Central memory CD8-positive, alpha-beta T cell (primary cell): Measurements from ENCODE around the gene PLXDC2.
"Not testable (repeated sequence)": the region's sequence is repeated elsewhere in the genome, so short reads cannot be mapped to it uniquely, and the experiment has no call there.

Source experiments
- ATAC-seq: fragments of 150-1000 bp; cut with Tn5 transposase; replicated peaks from 2 replicates; pipeline ENCODE4 v1.10.0; 2022; ENCODE audit warnings: mild to moderate bottlenecking, moderate FRiP score, moderate number of reproducible peaks; ENCODE audit not compliant: poor library complexity, severe bottlenecking; ENCODE audit errors: extremely low read depth
- DNase-seq, 2 donors: peaks; one replicate each; pipeline ENCODE4 v3.0.0; 2021; ENCODE audit warnings: low spot score in 2 of 2
- H3K27ac Mint-ChIP-seq: one replicate; pipeline ENCODE4 v1.8.0; 2022; ENCODE audit warnings: low read depth, mild to moderate bottlenecking, moderate library complexity, mixed read lengths
- H3K27me3 Mint-ChIP-seq: one replicate; pipeline ENCODE4 v1.8.0; 2022; ENCODE audit warnings: mixed read lengths
- H3K36me3 Mint-ChIP-seq: one replicate; pipeline ENCODE4 v1.8.0; 2022; ENCODE audit warnings: mild to moderate bottlenecking, moderate library complexity, mixed read lengths; ENCODE audit not compliant: insufficient read depth
- H3K4me1 Mint-ChIP-seq: one replicate; pipeline ENCODE4 v1.8.0; 2022; ENCODE audit warnings: mixed read lengths
- H3K4me3 Mint-ChIP-seq: one replicate; pipeline ENCODE4 v1.8.0; 2022; ENCODE audit warnings: mild to moderate bottlenecking, moderate library complexity, mixed read lengths
- H3K9me3 Mint-ChIP-seq: one replicate; pipeline ENCODE4 v1.8.0; 2022; ENCODE audit warnings: mixed read lengths

PLXDC2 gene

DNA sequence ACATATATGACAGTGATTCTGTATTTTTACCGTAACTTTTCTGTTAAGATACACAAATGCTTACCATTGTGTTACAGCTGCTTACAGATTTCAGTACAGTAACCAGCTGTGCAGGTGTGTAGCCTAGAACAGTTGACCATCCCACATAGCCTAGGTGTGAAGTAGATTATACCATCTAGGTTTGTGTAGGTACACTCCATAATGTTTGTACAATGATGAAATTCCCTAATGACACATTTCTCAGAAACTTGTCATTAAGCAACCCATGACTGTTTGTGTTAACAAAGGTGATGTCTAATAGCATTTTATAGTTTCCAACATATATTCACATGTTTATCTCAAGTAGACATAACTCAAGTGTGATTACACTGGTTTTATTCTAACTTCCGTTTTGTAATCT is 218.5 kb downstream of the PLXDC2 start:
- ATAC-seq: no peak
- Mint-ChIP-seq H3K27me3 (no peaks in the 10 kb centered on the region), H3K4me1 (no peaks in the 10 kb centered on the region), H3K27ac (no peak overlapping the region), H3K36me3 (no peaks in the 10 kb centered on the region), H3K4me3 (no peak overlapping the region), H3K9me3 (peaks cover 5% of the 10 kb centered on the region)
- no peak for DNase-seq

DNA sequence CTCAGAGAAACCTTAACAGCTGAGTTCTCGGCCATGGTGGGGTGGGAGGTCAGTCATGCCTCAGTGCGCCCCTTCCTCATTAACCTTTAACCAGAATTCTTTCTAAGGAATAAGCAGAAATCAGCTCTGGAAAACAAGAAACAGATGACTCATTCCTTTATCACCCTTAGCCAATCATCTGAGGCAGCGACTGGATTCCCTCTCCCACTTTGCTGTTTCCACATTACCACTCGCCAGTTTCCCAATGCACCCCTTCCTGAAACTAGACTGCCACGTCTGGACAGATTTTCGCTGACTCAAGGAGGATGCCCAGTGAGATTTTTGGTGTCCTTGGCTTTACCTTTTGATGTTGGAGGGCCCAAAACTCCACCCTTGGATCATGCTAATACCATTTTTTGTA is 223.8 kb downstream of the PLXDC2 start:
- no peaks in the 10 kb centered on the region for H3K36me3 Mint-ChIP-seq
- ATAC-seq: no peak
- H3K9me3 Mint-ChIP-seq: peaks cover 16% of the 10 kb centered on the region
- no peak overlapping the region for H3K27ac Mint-ChIP-seq
- no peak for DNase-seq
- no peaks in the 10 kb centered on the region for H3K27me3 Mint-ChIP-seq
- no peak overlapping the region for H3K4me3 Mint-ChIP-seq
- H3K4me1 Mint-ChIP-seq: no peaks in the 10 kb centered on the region

GRCh38 chr10:20041931-20042330 is 225.7 kb downstream of the PLXDC2 start:
- H3K27me3 Mint-ChIP-seq: no peaks in the 10 kb centered on the region
- ATAC-seq (no peak), DNase-seq (no peak)
- H3K36me3 Mint-ChIP-seq: no peaks in the 10 kb centered on the region
- peaks cover 18% of the 10 kb centered on the region for H3K9me3 Mint-ChIP-seq
- no peak overlapping the region for H3K27ac Mint-ChIP-seq
- no peak overlapping the region for H3K4me3 Mint-ChIP-seq
- H3K4me1 Mint-ChIP-seq: no peaks in the 10 kb centered on the region

DNA sequence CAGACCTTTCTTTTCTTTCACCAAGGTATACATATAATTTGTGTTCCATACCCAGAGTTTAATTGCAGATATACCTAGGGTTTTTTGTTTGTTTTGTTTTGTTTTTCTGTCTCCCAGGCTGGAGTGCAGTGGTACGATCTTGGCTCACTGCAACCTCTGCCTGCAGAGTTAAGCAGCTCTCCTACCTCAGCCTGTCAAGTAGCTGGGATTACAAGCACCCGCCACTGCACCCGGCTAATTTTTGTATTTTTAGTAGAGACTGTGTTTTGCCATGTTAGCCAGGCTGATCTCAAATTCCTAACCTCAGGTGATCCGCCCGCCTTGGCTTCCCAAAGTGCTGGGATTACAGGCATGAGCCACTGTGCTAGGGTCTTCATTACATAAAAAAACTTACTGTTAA is 228.9 kb downstream of the PLXDC2 start:
- not testable (repeated sequence) for H3K4me3 Mint-ChIP-seq, DNase-seq, ATAC-seq, H3K4me1 Mint-ChIP-seq, H3K27me3 Mint-ChIP-seq, H3K27ac Mint-ChIP-seq, H3K36me3 Mint-ChIP-seq
- peaks cover 22% of the 10 kb centered on the region for H3K9me3 Mint-ChIP-seq

DNA sequence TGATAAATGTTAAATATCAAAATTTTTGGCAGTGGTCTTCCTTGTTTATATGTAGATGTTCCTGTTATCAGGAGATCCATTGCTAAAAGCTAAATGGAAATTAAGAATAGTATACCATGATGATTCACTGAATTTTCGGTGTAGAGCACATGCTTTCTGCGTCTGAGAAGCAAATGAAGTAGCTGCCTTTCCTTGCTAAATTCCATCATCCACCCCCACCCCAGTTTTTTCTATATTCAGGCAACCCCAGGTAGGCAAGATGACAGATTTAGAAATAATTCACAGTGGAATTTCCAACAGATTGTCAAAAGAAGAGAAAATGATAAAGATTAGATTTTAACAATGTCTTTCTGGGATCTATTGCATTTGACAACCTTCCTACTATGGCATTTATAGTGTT is 231.9 kb downstream of the PLXDC2 start:
- ATAC-seq (no peak), DNase-seq (no peak)
- no peaks in the 10 kb centered on the region for H3K4me1 Mint-ChIP-seq
- no peaks in the 10 kb centered on the region for H3K27me3 Mint-ChIP-seq
- H3K4me3 Mint-ChIP-seq: no peak overlapping the region
- H3K36me3 Mint-ChIP-seq: no peaks in the 10 kb centered on the region
- peaks cover 24% of the 10 kb centered on the region for H3K9me3 Mint-ChIP-seq
- H3K27ac Mint-ChIP-seq: no peak overlapping the region

- H3K27ac Mint-ChIP-seq: no peak overlapping the region
- no peak overlapping the region for H3K4me3 Mint-ChIP-seq
- no peaks in the 10 kb centered on the region for H3K36me3 Mint-ChIP-seq
These were observed 241.9 kb downstream of the PLXDC2 start for GRCh38 chr10:20058135-20058534.

GRCh38 chr10:20059084-20059835 is 243.0 kb downstream of the PLXDC2 start:
- Mint-ChIP-seq H3K36me3 (no peaks in the 10 kb centered on the region), H3K4me1 (no peaks in the 10 kb centered on the region), H3K27ac (no peak overlapping the region), H3K27me3 (no peaks in the 10 kb centered on the region), H3K9me3 (peaks cover 2% of the 10 kb centered on the region), H3K4me3 (no peak overlapping the region)
- DNase-seq (no peak), ATAC-seq (no peak)

More at GRCh38 chr10:20058135-20058534, 241.9 kb downstream of the PLXDC2 start:
- no peak for ATAC-seq
- DNase-seq: no peak
- Mint-ChIP-seq H3K4me1 (no peaks in the 10 kb centered on the region), H3K27me3 (no peaks in the 10 kb centered on the region), H3K9me3 (peaks cover 9% of the 10 kb centered on the region)

DNA sequence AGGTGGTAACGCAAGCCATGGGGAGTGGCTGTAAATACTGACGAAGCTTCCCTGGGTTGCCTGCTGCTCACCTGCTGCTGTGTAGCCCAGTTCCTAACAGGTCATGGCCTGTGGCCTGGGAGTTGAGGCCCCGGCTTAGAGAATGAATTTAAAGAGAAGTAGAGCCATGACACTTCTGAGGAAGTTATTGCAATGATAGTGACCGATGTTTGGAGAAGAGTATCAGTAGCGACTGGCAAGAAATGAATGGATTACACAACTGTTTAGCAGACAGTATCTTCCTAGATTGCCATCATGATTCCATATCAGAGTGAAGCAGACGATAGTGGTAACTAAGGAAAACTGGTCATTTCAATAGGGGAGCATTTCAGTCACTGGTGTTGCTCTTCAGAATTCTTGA is 249.6 kb downstream of the PLXDC2 start:
- no peaks in the 10 kb centered on the region for H3K27me3 Mint-ChIP-seq
- peaks cover 5% of the 10 kb centered on the region for H3K9me3 Mint-ChIP-seq
- no peak for ATAC-seq
- DNase-seq: no peak
- H3K27ac Mint-ChIP-seq: no peak overlapping the region
- H3K36me3 Mint-ChIP-seq: no peaks in the 10 kb centered on the region
- H3K4me1 Mint-ChIP-seq: no peaks in the 10 kb centered on the region
- no peak overlapping the region for H3K4me3 Mint-ChIP-seq

GRCh38 chr10:20073167-20073566 is 256.9 kb downstream of the PLXDC2 start:
- H3K9me3 Mint-ChIP-seq: peaks cover 18% of the 10 kb centered on the region
- no peak for DNase-seq
- no peaks in the 10 kb centered on the region for H3K36me3 Mint-ChIP-seq
- H3K4me1 Mint-ChIP-seq: no peaks in the 10 kb centered on the region
- no peak overlapping the region for H3K27ac Mint-ChIP-seq
- H3K27me3 Mint-ChIP-seq: no peaks in the 10 kb centered on the region
- no peak overlapping the region for H3K4me3 Mint-ChIP-seq
- ATAC-seq: no peak

DNA sequence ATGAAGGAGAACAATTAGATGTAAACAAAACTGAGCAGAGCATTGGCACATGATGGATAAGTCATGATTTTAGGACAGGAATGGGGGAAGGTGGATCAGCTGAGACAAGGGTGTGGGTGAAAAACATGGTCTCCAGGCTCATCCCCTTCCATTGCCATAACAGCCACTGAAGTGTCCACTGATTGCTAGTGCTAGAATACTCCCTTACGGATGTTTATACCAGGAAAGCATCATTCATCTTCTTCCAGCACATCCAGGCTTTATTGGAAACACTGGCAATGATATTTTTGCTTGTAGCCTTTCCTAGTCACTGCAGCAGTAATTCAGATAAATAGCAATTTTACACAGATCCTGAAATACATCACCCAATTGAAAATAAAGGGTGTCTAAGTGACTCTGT is 259.5 kb downstream of the PLXDC2 start:
- peaks cover 34% of the 10 kb centered on the region for H3K9me3 Mint-ChIP-seq
- peaks cover 1% of the 10 kb centered on the region for H3K36me3 Mint-ChIP-seq
- no peaks in the 10 kb centered on the region for H3K4me1 Mint-ChIP-seq
- H3K27me3 Mint-ChIP-seq: no peaks in the 10 kb centered on the region
- no peak overlapping the region for H3K4me3 Mint-ChIP-seq
- ATAC-seq: no peak
- no peak for DNase-seq
- H3K27ac Mint-ChIP-seq: no peak overlapping the region

DNA sequence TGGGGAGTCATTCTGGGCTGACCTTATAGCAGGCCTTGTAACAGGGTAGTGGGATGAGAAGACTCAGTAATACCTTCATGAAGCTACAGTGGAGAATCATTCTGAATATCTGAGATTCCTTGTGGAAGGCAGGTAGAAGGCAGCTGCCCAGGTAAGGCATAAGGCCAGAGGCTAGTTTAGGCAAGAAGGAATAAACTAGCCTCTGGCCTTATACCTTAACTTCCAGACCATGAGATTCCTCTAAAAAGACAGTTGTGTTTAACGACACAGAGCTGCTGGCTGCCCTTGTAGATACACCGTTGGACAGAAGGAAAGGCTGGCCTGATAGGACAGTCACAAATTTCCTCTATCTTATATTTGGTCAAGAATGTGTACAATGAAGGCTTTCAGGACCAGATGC is 268.2 kb downstream of the PLXDC2 start:
- no peak overlapping the region for H3K4me3 Mint-ChIP-seq
- no peak for ATAC-seq
- no peak for DNase-seq
- no peaks in the 10 kb centered on the region for H3K4me1 Mint-ChIP-seq
- H3K9me3 Mint-ChIP-seq: peaks cover 12% of the 10 kb centered on the region
- H3K36me3 Mint-ChIP-seq: peaks cover 1% of the 10 kb centered on the region
- no peak overlapping the region for H3K27ac Mint-ChIP-seq
- H3K27me3 Mint-ChIP-seq: no peaks in the 10 kb centered on the region

DNA sequence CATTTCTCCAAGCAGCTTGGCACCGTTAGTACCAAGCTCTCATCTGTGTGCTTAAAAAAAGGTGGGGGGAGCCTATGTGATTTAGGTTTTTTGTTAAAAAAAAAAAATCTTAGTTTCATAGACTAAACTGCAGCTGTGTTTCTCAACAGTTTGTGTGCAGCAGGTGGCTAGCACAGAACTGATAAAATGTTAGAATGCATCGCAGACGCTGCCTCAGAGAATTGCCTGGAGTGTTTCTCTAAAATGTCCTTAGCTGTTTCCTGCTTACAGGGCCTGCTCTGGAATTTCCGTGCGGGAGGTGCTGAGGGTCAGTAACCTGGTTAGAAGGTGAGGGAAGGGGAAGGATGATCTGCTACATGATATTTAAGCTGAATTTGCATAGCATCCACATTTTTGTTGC is 268.9 kb downstream of the PLXDC2 start:
- no peaks in the 10 kb centered on the region for H3K27me3 Mint-ChIP-seq
- H3K36me3 Mint-ChIP-seq: peaks cover under 1% of the 10 kb centered on the region
- H3K4me3 Mint-ChIP-seq: no peak overlapping the region
- H3K4me1 Mint-ChIP-seq: no peaks in the 10 kb centered on the region
- ATAC-seq: no peak
- peaks cover 5% of the 10 kb centered on the region for H3K9me3 Mint-ChIP-seq
- H3K27ac Mint-ChIP-seq: no peak overlapping the region
- no peak for DNase-seq

- Mint-ChIP-seq H3K27ac (no peak overlapping the region), H3K36me3 (no peaks in the 10 kb centered on the region), H3K4me1 (no peaks in the 10 kb centered on the region), H3K4me3 (no peak overlapping the region), H3K27me3 (no peaks in the 10 kb centered on the region), H3K9me3 (peaks cover 11% of the 10 kb centered on the region)
- no peak for ATAC-seq
- no peak for DNase-seq
These were observed 271.1 kb downstream of the PLXDC2 start for GRCh38 chr10:20087353-20087752.
